Measurements from ENCODE around the gene TEX30.
"Not testable (repeated sequence)": the region's sequence is repeated elsewhere in the genome, so short reads cannot be mapped to it uniquely, and the experiment has no call there.

The TEX30 gene

GRCh38 chr13:102773441-102774213, at the start of gene TEX30:
Gene TEX30 (minus strand): TSS chr13:102773786. CDS start chr13:102770026, 3,760 bp downstream.
- DNase-seq = peak; percentile 71 to 92

GRCh38 chr13:102817907-102818306, 44.3 kb upstream of the TEX30 start:
- no peak for DNase-seq

DNA sequence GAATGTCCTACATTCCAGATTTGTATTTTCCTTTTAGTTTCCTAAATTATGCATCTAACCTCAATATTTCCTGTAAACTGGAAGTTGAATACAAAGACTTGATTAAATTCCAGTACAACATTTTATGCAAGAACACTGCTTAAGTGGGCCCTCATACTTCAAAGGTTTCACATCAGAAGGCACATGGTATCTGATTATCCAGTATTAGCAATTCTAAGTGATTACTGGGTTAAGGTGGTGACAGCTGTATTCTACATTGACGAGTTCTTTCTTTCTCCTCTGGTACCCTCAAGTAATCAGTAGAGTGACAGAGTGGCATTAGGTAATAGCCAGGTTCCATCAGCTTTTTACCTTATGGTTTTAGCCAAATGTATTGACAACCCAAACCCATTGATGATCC, 43.7 kb upstream of the TEX30 start:
- DNase-seq = no peak

DNA sequence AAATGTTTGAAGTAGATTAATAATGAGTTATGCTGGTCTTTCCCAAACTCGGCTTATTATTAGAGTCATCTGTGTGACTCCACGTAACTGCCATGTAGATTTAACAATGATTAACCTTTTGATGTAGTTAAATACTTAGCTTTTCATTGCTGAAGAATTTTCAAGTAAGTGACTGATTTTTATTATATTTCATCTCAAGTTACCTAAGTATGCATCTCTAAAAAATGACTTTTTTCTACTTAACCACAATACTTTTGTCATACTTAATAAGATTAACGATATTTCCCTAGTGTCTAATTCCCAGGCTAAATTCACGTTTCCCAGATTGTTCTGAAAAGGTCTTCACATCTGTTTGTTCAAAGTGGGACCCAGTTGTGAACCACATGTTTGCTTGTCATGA, 43.1 kb upstream of the TEX30 start:
- no peak for DNase-seq

DNA sequence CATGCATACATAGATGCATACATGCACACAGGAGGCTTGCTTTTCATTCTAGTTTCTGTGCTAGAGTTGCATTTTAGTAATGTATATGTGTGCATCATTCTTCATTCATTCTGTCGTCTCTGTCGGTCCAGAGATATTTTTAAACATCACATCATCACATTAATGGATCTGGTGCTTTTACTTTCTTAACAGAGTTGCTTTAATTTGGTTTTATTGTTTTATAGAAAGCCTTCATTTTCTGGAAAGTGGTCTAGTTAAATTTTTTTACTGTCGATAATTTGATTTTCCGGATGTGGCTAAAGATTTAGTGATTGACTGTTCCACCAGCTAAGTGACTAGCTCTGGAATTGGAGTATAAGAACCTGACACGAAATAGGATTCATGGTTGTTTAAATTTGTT, 42.2 kb upstream of the TEX30 start:
- DNase-seq = no peak

DNA sequence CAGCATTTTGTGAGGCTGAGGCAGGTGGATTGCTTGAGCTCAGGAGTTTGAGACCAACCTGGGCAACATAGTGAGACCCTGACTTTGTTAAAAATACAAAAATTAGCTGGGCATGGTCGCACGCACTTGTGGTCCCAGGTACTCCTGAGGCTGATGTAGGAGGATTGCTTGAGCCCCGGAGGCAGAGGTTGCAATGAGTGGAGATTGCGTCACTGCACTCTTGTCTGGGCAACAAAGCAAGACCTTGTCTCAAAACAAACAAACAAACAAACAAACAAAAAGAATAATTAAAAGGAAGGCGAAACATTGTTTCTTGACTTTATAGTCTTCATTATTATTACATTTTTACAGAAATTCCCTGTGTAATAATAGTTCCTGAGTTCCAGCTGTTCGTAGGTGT, 41.2 kb upstream of the TEX30 start:
- no peak for DNase-seq

GRCh38 chr13:102814025-102814607, 40.5 kb upstream of the TEX30 start:
- no peak for DNase-seq

- DNase-seq = no peak
Observed at GRCh38 chr13:102812611-102813287, 39.2 kb upstream of the TEX30 start.

DNA sequence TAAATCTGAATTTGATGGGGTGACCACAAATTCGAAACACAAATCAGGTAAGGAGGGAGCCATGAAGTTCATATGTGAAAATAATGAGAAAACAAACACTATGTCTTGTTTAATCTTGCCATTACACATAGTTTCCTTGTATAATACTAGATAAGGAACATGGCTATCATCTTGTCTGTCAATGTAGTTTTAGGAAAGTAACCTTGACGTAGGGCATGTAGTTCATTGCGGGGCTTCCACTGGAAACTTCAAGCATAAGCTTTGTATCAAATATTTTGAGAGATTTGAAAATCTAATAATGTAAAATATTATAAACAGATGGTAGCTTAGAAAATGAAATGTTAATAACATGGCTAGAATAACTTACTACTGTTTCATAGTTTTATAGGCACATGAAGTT, 34.1 kb upstream of the TEX30 start:
- DNase-seq = no peak

DNA sequence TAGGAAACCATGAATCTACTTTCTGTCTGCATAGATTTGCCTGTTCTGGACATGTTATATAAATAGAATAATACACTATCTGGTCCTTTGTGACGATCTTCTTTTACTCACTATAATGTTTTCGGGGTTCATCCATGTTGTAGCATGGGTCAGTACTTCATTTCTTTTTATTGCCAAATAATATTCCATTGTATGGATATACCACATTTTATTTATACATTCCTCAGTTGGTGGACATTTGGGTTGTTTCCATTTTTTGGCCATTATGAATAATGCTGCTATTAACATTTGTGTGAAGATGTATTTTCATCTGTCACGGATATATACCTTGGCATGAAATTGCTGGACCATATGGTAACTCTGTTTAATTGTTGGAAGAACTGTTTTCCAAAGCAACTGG, 32.1 kb upstream of the TEX30 start:
- no peak for DNase-seq

DNA sequence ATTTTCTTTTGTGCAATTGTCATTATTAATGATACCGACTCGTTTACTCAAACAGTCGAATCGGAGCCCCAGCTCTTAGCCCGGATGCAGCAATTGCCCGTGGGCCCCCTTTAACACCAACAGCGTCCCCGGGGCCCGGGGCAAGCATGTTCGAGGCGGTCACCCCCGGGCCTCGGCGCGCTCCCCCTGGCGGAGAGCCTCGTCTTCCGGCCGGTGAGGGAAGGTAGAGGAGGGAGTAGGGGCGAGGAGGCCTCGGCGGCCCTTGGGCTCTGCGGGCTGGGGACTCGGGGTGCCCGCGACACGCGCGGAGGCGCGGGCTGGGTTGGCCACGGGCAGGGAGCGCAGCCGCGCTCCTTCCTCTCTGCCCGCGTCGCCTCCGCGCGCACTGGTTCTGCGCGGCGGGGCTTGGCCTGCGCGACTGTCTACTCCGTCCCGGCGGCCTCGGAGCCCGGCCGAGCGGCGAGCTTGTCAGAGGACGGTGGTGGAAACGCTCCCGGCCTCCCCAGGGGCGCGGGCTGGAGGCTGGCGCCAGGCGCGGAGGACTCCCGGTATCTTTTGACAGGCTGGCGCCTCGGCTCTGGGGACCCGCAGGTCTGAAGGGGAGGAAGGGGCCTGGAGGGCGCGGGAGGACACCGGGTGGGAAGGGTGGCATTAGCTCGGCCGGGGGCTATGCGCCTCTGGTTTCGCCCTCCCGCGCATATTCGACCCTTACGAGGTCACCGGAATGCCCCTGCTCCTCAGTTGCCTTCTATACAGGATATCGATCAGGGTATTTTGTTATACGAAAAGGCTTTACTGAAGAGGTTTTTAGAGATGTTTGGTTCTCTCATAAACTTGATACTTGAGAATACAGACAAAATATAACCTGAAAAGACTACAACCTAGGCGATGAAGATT, 26.8 kb upstream of the TEX30 start:
- DNase-seq = peak; percentile 78 to 85

- DNase-seq = peak in 1 of 2 experiments; percentile 29
Observed at GRCh38 chr13:102799426-102800144, 26.0 kb upstream of the TEX30 start.

- DNase-seq = peak; percentile 92 to 94
Observed at GRCh38 chr13:102798581-102799425, 25.2 kb upstream of the TEX30 start, which contains the start of the genes BIVM and POGLUT2. Gene BIVM (plus strand): TSS chr13:102799119. CDS start chr13:102807268, 8,149 bp downstream. Gene POGLUT2 (minus strand): TSS chr13:102798976. CDS start chr13:102798670, 306 bp downstream.

- DNase-seq = no peak
Observed at GRCh38 chr13:102793611-102794355, 20.2 kb upstream of the TEX30 start.

- DNase-seq = no peak
Observed at GRCh38 chr13:102792396-102792795, 18.8 kb upstream of the TEX30 start.

DNA sequence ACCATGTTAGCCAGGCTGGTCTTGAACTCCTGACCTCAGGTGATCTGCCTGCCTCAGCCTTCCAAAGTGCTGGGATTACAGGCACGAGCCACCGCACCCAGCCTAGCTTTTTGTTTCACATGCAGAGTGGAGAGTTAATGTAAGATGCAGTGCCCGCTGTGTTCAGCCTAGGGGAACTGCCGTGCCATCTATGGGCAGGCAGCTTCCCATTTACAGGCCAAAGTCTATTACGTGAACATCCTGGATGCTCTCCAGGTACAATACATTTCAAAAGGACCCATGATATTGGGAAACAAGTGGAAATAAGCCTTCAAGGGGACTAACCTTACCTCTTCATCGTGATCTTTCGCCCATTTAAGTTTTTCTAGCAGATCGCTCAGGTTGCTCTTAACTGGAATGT, 15.1 kb upstream of the TEX30 start:
- DNase-seq = no peak

GRCh38 chr13:102784483-102784882, 10.9 kb upstream of the TEX30 start:
- DNase-seq = no peak

GRCh38 chr13:102781591-102781990, 8.0 kb upstream of the TEX30 start:
- no peak for DNase-seq

DNA sequence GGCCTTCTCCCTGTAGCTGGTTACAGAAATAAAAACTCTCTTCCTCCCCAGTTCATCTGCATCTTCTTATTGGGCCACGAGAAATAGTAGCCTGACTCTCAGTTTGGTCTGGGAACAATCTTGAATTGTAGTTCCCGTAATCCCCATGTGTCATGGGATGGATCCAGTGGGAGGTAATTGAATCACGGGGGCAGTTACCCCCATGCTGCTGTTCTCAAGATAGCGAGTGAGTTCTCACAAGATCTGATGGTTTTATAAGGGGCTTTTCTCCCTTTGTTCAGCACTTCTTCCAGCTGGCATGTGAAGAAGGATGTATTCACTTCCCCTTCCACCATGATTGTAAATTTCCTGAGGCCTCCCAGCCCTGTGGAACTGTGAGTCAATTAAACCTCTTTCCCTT, 7.1 kb upstream of the TEX30 start:
- not testable (repeated sequence) for DNase-seq

DNA sequence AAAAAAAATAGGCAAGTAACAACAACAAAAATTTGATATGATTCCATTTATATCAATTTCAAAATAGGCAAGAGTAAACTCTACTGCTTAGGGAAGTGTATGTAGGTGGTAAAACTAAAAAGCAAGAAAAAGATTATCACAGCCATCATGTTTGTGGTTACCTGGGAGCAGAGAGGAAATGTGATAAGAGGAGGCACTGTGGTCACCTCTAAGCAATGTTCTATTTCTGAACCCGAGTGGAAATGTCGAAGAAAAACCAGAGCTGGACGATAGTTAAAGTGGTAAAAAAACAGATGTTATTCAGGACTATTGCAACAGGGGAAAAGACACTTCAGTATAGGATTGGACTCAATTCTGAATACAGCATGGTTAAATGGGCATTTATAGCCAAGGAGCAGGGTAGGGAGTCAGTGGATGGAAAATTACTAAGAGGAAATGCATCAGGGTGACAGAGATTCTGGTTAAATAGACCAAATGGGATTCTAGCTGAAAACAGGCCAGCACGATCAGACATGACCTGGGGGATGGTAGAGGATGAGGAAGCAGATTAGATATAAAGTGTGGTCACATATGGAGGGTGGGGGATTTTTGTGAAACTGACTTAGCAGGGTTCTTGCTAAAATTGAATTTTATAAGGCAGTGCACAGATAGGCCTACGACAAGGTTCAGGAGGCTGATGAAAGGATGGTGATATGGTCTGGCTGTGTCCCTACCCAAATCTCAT, 6.0 kb upstream of the TEX30 start:
- no peak for DNase-seq

Measured in NCI-H1930 (cell line).